SU-DHL-6 (cell line): ENCODE data around the gene TMTC1.

Source experiments
- H2AFZ ChIP-seq: fragments of 200-600 bp; sonication (generic); 2 replicates; pipeline ENCODE4 v1.6.1; 2014; ENCODE audit warnings: low read depth, mild to moderate bottlenecking, moderate library complexity, mixed read lengths, antibody characterized with exemption, low read length; ENCODE audit not compliant: severe bottlenecking
- H3F3A ChIP-seq: fragments of 200-600 bp; shearing (Covaris generic); 2 replicates; pipeline ENCODE4 v1.6.0; 2016; ENCODE audit warnings: antibody characterized with exemption, mild to moderate bottlenecking; ENCODE audit not compliant: insufficient read depth
- H3K27ac ChIP-seq: fragments of 200-600 bp; sonication (generic); 2 replicates; pipeline ENCODE4 v1.5.1; 2016; ENCODE audit warnings: low read depth, mild to moderate bottlenecking, low read length, moderate library complexity, mixed read lengths
- H3K27me3 ChIP-seq: fragments of 200-600 bp; sonication (generic), shearing (Covaris generic); 2 replicates; pipeline ENCODE4 v1.6.0; 2014; ENCODE audit warnings: mild to moderate bottlenecking, low read length
- H3K36me3 ChIP-seq: fragments of 200-600 bp; sonication (generic); 2 replicates; pipeline ENCODE4 v1.6.1; 2014; ENCODE audit warnings: mild to moderate bottlenecking, low read length, mixed read lengths
- H3K4me2 ChIP-seq: fragments of 300-600, 200-600 bp; shearing (Covaris generic), sonication (generic); 2 replicates; pipeline ENCODE4 v1.6.0; 2014; ENCODE audit warnings: low read length, low read depth, mild to moderate bottlenecking; ENCODE audit not compliant: poor library complexity, severe bottlenecking
- H3K4me3 ChIP-seq: fragments of 200-600 bp; sonication (generic); 2 replicates; pipeline ENCODE4 v1.5.1; 2014; ENCODE audit warnings: antibody characterized with exemption, low read length, mild to moderate bottlenecking, mixed read lengths; ENCODE audit not compliant: insufficient read depth, poor library complexity, severe bottlenecking
- H3K79me2 ChIP-seq: fragments of 200-600 bp; sonication (generic); 2 replicates; pipeline ENCODE4 v1.6.1; 2014; ENCODE audit warnings: mild to moderate bottlenecking, low read length, moderate library complexity; ENCODE audit not compliant: insufficient read depth
- H3K9ac ChIP-seq: fragments of 200-600 bp; sonication (generic); 2 replicates; pipeline ENCODE4 v1.7.0; 2014; ENCODE audit warnings: mild to moderate bottlenecking, low read length
- H3K9me2 ChIP-seq: fragments of 200-600 bp; sonication (generic); replicated peaks from 2 replicates; pipeline ENCODE4 v1.6.1; 2014; ENCODE audit warnings: low read length; ENCODE audit not compliant: insufficient read depth
- H3K9me3 ChIP-seq: fragments of 200-600 bp; sonication (generic); 2 replicates; pipeline ENCODE4 v1.6.1; 2014; ENCODE audit warnings: low read length, mixed read lengths; ENCODE audit not compliant: insufficient read depth
- H4K20me1 ChIP-seq: fragments of 200-600 bp; sonication (generic); 2 replicates; pipeline ENCODE4 v1.6.1; 2014; ENCODE audit warnings: low read depth, mild to moderate bottlenecking, antibody characterized with exemption, low read length, moderate library complexity, mixed read lengths
- EZH2phosphoT487 ChIP-seq: fragments of 200-600 bp; sonication (generic), shearing (Covaris generic); conservative IDR thresholded peaks from 2 replicates; pipeline ENCODE4 v1.6.1; 2018; ENCODE audit warnings: mild to moderate bottlenecking, antibody characterized with exemption, low read length, moderate library complexity, mixed read lengths
- TF ChIP-seq, protein P1 (sequence below): fragments of 200-600 bp; sonication (generic); IDR thresholded peaks from one replicate; pipeline ENCODE4 v1.5.1; 2017; ENCODE audit warnings: antibody characterized with exemption, mild to moderate bottlenecking, low read length, moderate library complexity; ENCODE audit not compliant: insufficient read depth, poor library complexity, severe bottlenecking

Gene TMTC1

DNA sequence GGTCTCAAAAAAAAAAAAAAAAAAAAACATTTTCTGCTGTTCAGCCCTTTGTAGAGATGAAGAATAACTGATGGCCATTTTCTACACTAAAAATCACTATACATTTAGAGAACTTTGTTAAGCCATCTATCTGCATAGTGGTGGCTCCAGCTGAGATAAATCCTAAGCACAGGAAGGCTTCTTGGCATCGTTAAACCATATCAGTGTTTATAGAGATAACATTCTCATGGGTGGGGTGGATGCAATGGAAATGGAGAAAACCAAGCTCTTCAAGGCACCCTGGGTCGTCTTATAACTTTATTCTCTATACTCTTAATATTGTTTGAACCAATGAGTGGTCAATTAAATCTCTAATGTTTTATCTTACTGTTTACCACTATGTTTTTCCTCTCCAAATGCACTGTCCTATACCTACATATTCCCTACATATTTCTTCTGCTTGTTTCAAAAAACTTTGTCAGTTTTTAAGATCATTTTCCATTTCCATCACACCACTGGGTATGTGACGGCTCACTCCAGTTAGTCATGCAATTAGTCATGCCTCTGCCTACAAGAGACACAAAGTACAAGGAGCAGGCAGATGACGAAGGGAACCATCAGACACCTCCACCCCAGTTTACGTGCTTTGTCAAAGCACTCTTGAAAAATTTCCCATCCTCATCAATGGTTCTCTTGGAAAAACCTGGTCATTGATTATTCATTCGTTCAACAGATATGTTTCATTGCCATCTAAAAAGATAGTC lies 166.9 kb downstream of the TMTC1 start:
- Histone ChIP-seq H2AFZ (no peak overlapping the region), H3K36me3 (no peaks in the 10 kb centered on the region), H3K27ac (no peak overlapping the region)

GRCh38 chr12:29614694-29615325 lies 168.9 kb downstream of the TMTC1 start:
- Histone ChIP-seq H3K9ac (no peak overlapping the region), H3K9me2 (no peaks in the 10 kb centered on the region), H3K4me2 (no peak overlapping the region), H3F3A (no peaks in the 10 kb centered on the region), H3K9me3 (no peaks in the 10 kb centered on the region; the same call in 1 of the 2 replicates), H3K79me2 (no peaks in the 10 kb centered on the region), H2AFZ (no peak overlapping the region), H3K4me3 (no peak overlapping the region), H3K27me3 (no peaks in the 10 kb centered on the region), H3K36me3 (no peaks in the 10 kb centered on the region), H3K27ac (no peak overlapping the region), H4K20me1 (no peaks in the 10 kb centered on the region)
- TF ChIP-seq, protein P1, sequence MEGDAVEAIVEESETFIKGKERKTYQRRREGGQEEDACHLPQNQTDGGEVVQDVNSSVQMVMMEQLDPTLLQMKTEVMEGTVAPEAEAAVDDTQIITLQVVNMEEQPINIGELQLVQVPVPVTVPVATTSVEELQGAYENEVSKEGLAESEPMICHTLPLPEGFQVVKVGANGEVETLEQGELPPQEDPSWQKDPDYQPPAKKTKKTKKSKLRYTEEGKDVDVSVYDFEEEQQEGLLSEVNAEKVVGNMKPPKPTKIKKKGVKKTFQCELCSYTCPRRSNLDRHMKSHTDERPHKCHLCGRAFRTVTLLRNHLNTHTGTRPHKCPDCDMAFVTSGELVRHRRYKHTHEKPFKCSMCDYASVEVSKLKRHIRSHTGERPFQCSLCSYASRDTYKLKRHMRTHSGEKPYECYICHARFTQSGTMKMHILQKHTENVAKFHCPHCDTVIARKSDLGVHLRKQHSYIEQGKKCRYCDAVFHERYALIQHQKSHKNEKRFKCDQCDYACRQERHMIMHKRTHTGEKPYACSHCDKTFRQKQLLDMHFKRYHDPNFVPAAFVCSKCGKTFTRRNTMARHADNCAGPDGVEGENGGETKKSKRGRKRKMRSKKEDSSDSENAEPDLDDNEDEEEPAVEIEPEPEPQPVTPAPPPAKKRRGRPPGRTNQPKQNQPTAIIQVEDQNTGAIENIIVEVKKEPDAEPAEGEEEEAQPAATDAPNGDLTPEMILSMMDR: no peak
- no peak for TF ChIP-seq EZH2phosphoT487

More for the DNA sequence above, 166.9 kb downstream of the TMTC1 start:
- Histone ChIP-seq H3K9me2 (no peaks in the 10 kb centered on the region), H4K20me1 (no peaks in the 10 kb centered on the region), H3K9ac (no peak overlapping the region), H3K4me2 (no peak overlapping the region), H3K79me2 (no peaks in the 10 kb centered on the region), H3K27me3 (no peaks in the 10 kb centered on the region), H3F3A (no peaks in the 10 kb centered on the region), H3K4me3 (no peak overlapping the region), H3K9me3 (no peaks in the 10 kb centered on the region; the same call in 1 of the 2 replicates)
- TF ChIP-seq, protein P1: no peak
- TF ChIP-seq EZH2phosphoT487: no peak

- Histone ChIP-seq H3K36me3 (no peaks in the 10 kb centered on the region), H4K20me1 (no peaks in the 10 kb centered on the region), H3K27ac (no peak overlapping the region), H3K79me2 (no peaks in the 10 kb centered on the region), H3F3A (no peaks in the 10 kb centered on the region), H3K9ac (no peak overlapping the region), H3K9me2 (no peaks in the 10 kb centered on the region), H2AFZ (no peak overlapping the region), H3K9me3 (no peaks in the 10 kb centered on the region), H3K4me2 (no peak overlapping the region), H3K27me3 (no peaks in the 10 kb centered on the region), H3K4me3 (no peak overlapping the region)
- TF ChIP-seq, protein P1: no peak
- TF ChIP-seq EZH2phosphoT487: no peak
These were observed 170.8 kb downstream of the TMTC1 start for GRCh38 chr12:29612912-29613311.
